Measurements from ENCODE around the gene CDKAL1.
"Not testable (repeated sequence)": the region's sequence is repeated elsewhere in the genome, so short reads cannot be mapped to it uniquely, and the experiment has no call there.

CDKAL1 gene

DNA sequence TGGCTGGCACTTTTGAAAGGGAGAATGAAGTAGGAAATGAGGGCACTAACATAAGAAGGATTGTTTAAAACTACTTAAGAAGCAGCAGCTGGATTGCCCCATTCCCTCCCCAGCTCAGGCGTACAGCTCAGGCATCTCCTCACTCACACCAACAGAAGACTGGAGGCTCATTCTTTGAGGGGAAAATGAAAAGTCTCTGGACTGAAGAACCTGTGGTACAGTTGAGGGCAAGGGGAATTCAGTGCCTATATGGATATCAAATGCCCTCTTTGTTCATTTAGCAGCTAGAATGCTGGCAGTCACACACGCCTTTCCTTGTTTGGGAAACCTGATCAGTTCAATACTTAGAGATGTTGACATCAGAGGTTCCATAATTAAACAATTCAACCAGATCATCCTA is 557.2 kb downstream of the CDKAL1 start:
- DNase-seq (ENCODE audit: low read depth in 1 of 2, low spot score in 1 of 2): no peak

DNA sequence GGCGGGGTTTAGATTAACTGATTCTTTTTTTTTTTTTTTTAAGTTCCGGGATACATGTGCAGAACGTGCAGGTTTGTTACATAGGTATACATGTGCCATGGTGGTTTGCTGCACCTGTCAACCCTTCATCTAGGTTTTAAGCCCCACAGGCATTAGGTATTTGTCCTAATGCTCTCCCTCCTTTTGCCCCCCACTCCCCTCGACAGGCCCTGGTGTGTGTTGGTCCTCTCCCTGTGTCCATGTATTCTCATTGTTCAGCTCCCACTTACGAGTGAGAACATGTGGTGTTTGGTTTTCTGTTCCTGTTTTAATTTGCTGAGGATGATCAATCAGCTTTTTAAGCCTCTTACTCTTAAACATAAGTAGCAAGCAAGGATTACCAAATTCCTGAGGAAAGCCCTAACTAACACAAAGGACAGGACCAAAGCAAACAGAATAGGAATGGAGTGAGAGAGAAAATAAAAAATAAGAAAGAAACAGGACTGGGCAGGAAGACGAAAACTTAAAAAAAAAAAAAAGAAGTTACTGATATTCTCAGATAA is 558.0 kb downstream of the CDKAL1 start:
- not testable (repeated sequence) for DNase-seq (ENCODE audit: low read depth in 1 of 2, low spot score in 1 of 2)

DNA sequence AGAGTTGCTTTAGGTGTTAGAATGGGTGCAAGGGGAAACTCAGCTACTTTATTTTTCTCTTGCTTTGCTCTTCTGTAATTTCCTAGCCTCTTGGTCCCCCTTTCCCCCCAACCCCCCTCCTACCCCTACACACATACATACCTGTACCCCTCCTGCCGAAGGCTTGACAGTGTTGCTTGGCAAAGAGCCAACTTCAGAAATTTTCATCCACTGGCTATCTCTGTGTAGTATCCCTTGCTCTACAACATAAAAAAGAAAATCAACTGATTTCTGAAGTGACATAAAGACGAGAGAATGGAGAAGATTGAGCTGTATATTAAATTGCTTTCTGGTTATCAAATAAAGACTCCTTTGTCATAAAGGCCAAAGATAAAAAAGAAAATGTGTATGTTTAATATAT is 561.2 kb downstream of the CDKAL1 start:
- no peak for DNase-seq (ENCODE audit: low read depth in 1 of 2, low spot score in 1 of 2)

DNA sequence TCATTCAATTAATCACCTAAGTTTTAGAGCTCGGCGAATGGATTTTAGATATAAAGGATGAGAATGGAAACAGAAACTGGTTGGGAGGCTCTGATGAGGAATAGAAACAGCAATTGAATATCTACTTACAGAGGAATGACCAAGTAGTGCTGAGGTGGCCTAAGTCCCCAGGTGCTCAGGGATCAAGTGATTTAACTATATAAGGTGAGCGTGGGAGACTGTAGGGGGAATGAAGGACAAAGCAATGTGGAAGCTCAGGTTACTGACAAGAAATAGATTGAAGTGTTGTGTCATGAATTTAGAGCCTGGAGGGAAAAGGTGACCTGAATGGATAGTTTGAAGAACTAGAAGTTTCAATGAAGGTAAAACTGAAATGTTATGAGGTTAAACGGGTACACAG is 563.9 kb downstream of the CDKAL1 start:
- no peak for DNase-seq (ENCODE audit: low read depth in 1 of 2, low spot score in 1 of 2)

DNA sequence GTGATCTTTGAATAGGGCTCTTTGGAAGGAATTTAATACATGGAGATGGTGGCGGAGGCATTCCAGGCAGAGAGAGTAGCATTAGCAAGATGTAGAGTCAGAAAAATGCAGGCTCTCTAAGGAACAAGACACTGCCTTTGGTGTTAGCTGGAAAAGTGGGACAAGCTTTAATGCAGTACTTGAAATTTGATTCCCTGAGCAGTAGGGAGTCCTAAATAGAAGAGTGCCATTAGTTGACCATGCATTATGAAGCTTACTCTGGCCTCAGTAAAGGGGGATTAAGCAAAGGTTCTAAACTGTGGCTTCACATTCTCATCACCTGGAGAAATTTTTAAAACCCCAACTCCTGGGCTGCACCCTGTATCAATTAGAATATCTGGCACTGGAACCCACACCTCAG is 564.5 kb downstream of the CDKAL1 start:
- DNase-seq (ENCODE audit: low read depth in 1 of 2, low spot score in 1 of 2): no peak

DNA sequence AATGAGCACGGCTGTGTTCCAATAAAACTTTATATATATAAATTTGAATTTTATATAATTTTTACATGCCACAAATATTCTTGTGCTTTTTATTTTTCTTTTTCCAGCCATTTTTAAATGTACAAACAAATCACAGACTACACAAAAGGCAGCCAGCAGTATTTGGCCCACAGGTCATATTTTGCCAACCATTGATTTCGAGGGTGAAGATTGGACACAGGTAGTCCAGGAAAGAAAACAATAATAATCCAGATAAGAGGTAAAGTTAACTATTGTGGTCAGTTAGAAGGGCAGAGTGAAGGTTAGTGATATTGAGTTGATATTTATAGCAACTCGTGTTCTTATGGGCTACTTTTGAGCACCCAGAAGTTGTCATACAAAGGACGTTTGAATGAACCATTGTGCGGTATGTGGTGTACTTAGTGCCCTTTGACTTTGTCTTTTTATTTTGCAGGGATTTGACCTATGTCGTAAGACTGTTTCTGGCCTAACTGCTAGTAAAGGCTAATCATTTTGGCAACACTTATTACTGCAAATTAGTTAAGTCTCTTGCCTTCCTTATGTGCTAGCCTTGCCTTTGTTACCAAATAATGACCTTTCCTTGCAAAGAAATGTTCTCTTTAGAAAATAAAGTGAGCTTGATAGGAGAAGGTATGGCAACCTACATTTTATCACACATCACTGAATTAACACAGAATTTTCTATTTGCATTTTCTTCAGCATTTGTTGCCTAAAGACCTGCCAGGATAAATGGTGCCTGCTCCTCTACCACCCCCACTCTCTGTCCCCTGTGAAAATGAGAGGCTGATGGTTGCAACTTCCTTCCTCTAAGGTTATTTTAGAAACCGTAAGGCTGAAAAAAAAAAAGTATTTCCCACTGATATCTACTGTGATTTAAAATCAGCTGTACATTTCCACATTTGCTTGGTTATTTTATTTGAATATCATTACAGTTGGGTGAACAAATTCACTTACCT is 565.4 kb downstream of the CDKAL1 start:
- DNase-seq (ENCODE audit: low read depth in 1 of 2, low spot score in 1 of 2): no peak

DNA sequence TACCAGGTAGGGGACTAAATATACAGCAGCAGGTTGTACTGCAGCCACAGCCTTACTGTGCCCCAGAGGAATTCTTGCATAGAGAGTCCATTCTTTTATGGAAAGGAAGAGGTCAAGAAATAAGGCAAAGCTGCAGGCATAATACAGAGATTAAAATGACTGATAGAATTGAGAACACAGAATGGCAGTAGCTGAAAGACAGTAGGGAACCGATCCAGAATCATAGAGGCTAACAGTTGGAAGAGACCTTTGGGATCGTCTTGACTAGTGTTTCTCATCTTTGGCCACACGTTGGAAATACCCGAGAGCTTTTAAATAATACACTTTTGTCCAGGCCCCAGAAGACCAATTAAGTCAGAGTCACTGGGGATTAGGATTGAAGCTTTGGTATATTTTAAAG is 566.7 kb downstream of the CDKAL1 start:
- DNase-seq (ENCODE audit: low read depth in 1 of 2, low spot score in 1 of 2): no peak

DNA sequence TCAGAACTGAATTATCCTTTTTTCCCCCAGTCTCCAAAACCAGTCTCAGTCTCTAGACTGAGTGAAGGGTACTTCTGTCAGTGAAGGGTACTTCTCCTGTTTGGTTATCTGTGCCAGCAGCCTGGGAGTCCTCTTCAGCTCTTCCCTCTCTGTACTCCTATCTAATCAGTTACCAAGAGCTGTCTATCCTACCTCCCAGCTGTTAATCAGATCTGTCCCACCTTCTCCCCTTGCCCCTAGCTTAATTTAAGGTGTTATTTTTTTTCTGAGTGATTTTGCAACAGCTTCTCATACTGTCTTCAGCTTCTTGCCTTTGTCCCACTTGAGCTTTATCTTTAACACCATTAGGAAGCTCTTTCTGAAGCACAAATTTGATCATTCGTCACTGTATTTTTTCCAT is 567.4 kb downstream of the CDKAL1 start:
- DNase-seq (ENCODE audit: low read depth in 1 of 2, low spot score in 1 of 2): no peak

DNA sequence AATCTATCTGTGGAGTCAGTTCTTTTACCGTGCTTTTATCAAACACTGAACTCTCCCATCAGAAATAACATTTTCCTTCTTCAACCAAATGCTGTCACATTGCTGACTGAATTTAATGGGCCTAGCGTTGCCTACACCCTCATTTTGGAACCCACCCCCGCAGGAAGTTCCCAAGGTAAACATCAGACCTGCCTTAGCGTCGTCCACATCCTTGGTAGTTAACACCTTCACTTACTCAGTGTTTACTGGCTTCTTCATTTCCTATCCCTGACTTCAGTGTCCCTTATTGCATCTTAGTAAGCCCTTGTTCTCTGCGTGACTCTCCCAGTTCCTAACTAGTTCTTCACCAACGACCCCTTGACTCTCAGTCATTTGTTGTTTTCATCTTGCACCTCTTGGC is 567.9 kb downstream of the CDKAL1 start:
- DNase-seq (ENCODE audit: low read depth in 1 of 2, low spot score in 1 of 2): no peak

DNA sequence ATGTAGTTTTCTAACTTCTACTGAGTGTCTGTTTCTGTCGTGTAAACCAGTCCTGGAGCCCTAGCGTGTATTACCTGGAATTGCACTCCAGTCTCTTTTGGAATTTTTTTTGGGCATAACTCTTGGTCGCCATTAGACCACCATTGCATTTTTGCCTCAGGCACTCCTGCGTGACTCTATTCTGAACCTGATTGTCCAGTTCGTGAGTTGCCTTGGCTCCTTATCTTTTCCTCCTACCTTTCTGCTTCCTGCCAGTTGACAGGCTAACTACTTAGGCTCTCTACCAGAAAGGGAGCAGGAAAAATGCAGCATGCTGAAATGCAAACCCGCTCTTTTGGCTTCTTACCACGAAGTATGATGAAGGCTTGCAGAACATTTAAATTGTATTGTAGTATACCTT is 568.4 kb downstream of the CDKAL1 start:
- no peak for DNase-seq (ENCODE audit: low read depth in 1 of 2, low spot score in 1 of 2)

DNA sequence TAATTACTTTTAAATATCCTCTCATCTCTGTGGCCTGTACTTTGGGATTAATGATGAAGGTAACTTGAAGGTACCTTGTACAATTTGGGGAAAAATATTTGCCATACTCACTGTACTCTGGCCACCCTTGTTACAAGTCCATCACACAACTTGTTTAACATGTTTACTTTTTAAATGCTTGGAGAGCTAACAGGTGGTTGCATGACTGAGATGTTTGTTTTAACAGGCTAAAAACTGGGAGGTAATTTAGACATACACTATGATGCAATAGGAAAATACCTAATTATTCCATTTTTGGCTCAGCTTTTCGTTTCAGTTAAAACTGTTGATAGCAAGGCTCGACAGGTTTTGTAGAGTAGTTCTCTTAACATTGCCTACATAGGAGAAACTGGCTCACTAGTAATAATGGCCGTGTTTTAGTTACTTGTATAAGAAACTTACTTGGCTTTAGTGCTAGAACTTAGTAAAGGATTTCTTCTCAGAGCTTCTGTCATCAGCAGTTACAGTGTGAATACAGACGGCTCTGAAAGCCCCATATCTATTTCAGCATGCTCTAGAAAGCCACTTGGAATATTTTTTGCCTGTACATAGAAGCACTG is 569.5 kb downstream of the CDKAL1 start:
- no peak for DNase-seq (ENCODE audit: low read depth in 1 of 2, low spot score in 1 of 2)

DNA sequence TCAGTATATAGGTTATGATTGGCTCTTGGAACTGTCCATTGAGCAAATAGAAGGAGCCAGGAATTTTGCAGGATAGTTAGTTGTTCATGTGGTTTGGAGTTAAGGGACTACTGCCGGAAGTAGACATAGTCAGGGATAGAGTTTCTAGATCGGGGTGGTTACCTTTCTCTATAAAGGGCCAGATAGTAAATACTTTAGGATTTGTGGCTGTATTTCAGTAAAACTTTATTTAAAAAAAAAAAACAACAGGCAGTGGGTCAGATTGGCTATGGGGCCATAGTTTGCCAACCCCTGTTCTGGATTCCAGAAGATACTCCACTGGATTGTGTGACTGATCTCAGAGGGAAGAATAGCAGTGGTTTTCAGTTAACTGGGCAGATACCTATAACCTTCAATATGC is 570.0 kb downstream of the CDKAL1 start:
- no peak for DNase-seq (ENCODE audit: low read depth in 1 of 2, low spot score in 1 of 2)

DNA sequence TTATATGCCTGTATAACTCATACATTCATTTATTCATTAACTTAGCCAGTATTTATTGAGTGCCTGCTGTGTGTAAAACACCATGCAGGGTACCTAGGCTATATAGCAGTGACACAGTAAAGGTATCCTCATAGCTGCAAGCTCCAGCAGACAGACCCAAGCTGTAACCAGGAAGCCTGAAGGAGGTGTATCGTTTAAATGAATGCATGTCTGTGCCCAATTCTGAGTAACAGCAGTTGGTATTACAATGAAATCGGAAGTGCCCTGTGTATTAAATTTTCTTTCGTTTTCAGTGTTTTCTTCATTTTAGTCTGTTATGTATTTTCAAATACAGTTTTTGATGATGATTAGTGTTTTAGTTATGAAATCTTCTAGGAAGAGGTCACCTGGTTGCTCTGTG is 573.5 kb downstream of the CDKAL1 start:
- no peak for DNase-seq (ENCODE audit: low read depth in 1 of 2, low spot score in 1 of 2)

DNA sequence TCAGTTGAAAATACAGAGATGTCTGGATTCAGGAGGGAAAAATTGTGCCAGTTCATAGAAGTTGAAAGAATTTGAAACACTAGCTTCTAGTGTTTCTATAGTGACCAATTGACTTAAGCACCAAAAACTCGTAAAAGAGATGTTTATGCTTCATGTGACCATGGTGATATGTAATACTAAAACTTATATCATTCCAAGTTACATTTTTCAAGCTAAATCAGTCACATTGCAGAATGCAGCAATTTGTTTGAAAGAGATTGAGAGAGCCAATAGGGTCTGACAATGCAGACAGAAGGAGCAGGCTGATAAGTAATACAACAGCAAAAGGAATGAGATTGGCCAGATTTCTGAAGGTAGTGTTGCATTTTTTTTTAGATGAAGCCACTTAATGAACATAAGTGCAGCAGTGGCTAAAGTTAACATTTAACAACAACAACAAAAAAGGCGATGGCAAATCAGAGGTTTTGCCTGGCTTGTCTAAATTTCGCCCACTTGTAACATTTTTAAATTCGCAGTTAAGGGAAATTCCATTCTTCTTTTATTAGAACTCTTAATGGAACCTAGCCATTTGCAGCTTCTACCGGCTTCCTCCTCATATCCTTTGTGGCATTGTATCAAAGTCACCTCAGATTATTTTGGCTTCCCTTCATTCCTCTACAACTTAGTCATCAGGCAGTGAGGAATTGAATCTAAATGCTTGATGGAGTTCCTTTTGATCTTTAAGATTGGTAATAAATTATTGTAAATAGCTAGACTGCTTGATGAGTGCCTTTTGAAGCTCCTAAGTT is 575.3 kb downstream of the CDKAL1 start:
- DNase-seq (ENCODE audit: low read depth in 1 of 2, low spot score in 1 of 2): no peak

DNA sequence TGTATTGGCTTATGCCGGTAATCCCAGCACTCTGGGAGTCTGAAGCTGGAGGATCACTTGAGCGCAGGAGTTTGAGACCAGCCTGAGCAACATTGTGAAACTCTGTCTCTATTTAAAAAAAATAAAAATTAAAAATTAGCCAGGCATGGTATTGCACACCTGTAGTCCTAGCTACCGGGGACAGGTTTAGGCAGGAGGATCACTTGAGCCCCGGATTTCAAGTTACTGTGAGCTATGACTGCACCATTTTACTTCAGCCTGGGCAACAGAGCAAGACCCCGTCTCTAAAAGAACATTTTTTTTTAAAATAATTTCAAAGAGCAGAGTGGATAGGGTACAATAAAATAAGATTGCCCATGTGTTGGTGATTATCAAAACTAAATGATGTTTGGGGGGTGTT is 576.4 kb downstream of the CDKAL1 start:
- DNase-seq (ENCODE audit: low read depth in 1 of 2, low spot score in 1 of 2): no peak

DNA sequence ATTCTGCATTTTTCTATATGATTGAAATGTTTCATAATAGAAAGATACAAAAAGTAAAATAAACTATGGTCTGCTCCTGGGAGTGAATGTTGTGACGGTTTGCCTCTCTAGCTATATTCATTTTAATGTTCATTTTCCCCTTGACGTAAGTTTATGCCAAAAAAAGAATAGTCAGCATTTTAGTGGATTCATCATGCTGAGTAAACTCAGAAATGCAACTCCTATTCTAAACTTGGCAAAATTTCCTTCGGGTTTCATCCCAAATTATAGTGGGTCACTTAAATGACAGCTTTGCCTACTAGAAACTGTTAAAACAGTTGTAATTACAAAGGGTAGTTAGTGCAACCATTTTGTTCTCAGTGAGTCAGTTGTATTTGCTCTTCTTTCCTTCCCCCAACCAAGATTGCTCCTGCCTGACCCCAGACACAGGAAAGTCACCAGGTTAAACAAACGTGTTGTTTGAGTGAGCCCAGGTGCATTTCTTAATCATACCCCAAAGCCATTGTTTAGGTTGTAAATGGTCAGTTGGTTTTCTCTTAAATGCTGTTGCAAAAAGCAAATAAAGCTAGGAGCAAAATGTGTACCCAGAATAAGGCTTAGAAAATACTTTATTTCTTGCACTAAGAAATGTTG is 577.0 kb downstream of the CDKAL1 start:
- no peak for DNase-seq (ENCODE audit: low read depth in 1 of 2, low spot score in 1 of 2)

DNA sequence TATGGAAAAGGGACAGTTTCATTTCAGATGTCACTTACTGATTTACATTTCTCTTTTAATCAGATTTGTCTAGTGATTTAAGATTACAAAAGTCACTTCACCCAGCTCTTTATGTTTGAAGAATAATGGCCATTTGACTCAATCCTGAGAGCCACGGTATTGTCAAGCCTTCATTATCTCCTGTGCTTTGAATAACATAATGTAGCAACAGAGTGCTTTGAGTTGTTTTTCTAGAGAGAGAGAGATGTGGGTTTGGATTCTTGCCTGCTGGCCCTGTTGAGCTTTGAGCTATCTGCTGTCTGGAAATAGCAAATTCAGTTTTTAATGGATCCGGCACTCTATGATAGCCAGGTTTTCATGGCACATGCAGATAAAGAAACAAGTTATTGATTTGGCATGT is 580.9 kb downstream of the CDKAL1 start:
- DNase-seq (ENCODE audit: low read depth in 1 of 2, low spot score in 1 of 2): no peak

DNA sequence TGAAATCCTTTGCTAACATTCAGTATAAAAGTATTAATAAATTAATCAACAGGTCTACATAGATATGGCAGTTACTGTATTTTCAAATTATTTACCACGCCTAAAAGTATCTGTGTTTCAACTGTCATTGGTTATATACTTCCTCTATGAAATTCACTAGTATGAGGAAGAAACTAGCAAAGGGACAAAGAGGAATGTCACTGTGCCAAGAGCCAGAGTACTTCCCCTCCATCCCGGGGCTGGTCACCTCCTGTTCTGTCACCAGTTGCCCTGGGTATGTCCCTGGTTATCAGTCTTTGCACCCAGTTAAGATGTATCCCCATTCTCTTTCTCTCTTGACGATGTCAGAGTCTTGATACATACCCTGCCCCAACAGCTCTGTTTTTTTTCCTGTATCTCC is 582.5 kb downstream of the CDKAL1 start:
- DNase-seq (ENCODE audit: low read depth in 1 of 2, low spot score in 1 of 2): no peak

DNA sequence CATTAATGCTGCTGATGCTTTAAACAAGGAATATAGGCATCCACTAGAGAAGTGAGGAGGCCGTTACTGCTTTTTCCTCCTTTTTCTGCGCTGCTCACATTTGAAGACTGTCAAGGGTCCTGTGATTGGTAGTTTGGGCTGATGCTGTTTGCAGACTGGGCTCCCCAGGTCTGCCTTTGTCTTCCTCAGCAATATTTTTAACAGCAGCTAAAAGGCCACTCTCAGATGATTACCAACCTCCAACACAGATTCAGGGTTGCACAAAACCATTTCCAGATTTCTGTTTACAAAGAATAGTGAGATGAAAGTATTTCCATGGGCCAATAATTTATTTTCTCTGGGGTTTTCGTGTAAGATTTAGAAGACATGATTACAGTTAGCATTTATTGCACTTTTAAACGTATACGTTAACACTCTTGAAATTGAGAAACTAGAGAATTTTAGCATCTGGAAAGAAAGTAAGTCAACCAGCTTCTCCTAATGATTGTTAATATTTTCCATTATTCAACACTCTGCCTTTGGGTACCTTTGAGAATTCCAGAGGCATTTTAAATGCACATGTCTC is 584.0 kb downstream of the CDKAL1 start:
- no peak for DNase-seq (ENCODE audit: low read depth in 1 of 2, low spot score in 1 of 2)

DNA sequence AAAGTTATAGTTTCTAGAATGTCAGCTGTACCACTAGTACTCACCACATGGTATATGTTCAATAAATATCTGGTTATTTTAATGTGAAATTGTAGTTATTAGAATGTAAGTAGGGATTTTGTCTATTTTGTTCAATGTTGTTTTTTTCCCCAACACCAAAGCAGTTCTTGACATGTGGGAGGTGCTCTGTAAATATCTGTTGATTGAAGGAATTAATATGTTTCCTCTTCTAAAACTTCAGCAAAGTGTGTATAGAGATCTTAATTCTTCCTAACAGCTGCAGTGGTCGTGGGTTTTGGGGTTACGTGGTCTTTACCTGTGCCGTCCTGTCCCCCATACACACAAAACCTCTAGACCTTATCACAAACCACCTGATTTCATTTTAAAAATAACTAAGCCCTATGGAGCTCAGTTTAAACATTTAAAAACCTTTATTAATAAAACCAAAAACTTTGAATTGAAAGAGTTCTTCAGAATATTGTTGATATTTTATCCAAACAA is 587.4 kb downstream of the CDKAL1 start:
- DNase-seq (ENCODE audit: low read depth in 1 of 2, low spot score in 1 of 2): no peak

Measured in activated T-helper 1 cell treated with anti-CD3 and anti-CD28 coated beads, Interleukin-2, amount 50 U/mL, for 16 hours (primary cell).